Astrocyte (in vitro differentiated cells and primary cell): ENCODE measurements around the gene CA12. TPM values are rescaled to one million over a fixed set of nuclear protein-coding genes. Genes with fewer than 3 reads are reported as not detected.
A peak's percentile ranks its signal among the peaks of the same experiment; 100 is the strongest.

Experiments
- DNase-seq: peaks from one replicate; pipeline ENCODE4 v3.0.0-alpha.2; 2010; ENCODE audit warnings: low read depth
- FAIRE-seq: peaks from 2 replicates; lab custom pipeline; 2011; peaks lifted over from hg19 to GRCh38; lab: Jason Lieb, UNC
- H2AFZ ChIP-seq: 2 replicates; pipeline ENCODE4 v1.6.0; 2012; ENCODE audit warnings: low read depth, low read length, inconsistent platforms
- H3K27ac ChIP-seq: 2 replicates; pipeline ENCODE4 v1.5.1; 2011; ENCODE audit warnings: low read depth, low read length, inconsistent platforms
- H3K27me3 ChIP-seq: 2 replicates; pipeline ENCODE4 v1.6.0; 2011; ENCODE audit warnings: low read length, inconsistent platforms; ENCODE audit not compliant: insufficient read depth
- H3K36me3 ChIP-seq: 2 replicates; pipeline ENCODE4 v1.5.1; 2011; ENCODE audit warnings: low read length, inconsistent platforms; ENCODE audit not compliant: insufficient read depth
- H3K4me1 ChIP-seq: 2 replicates; pipeline ENCODE4 v1.5.1; 2011; ENCODE audit warnings: low read length, inconsistent platforms; ENCODE audit not compliant: insufficient read depth
- H3K4me2 ChIP-seq: 2 replicates; pipeline ENCODE4 v1.6.0; 2012; ENCODE audit warnings: low read length, inconsistent platforms
- H3K4me3 ChIP-seq: 2 replicates; pipeline ENCODE4 v1.5.1; 2011; ENCODE audit warnings: low read depth, mild to moderate bottlenecking, low read length, inconsistent platforms; ENCODE audit not compliant: insufficient read depth
- H3K79me2 ChIP-seq: 2 replicates; pipeline ENCODE4 v1.6.0; 2012; ENCODE audit warnings: mild to moderate bottlenecking, low read length, inconsistent platforms; ENCODE audit not compliant: insufficient read depth
- H3K9ac ChIP-seq: 2 replicates; pipeline ENCODE4 v1.6.0; 2012; ENCODE audit warnings: mild to moderate bottlenecking, low read length, inconsistent platforms
- H3K9me3 ChIP-seq: 2 replicates; pipeline ENCODE4 v1.5.1; 2012; ENCODE audit warnings: low read depth, mild to moderate bottlenecking, low read length, inconsistent platforms; ENCODE audit not compliant: insufficient read depth
- H4K20me1 ChIP-seq: 2 replicates; pipeline ENCODE4 v1.6.0; 2012; ENCODE audit warnings: low read length, inconsistent platforms; ENCODE audit not compliant: insufficient read depth
- H3K27ac Mint-ChIP-seq: one replicate; pipeline ENCODE4 v1.8.0; 2021; ENCODE audit warnings: mild to moderate bottlenecking, mixed read lengths; ENCODE audit not compliant: unreplicated experiment
- H3K27me3 Mint-ChIP-seq: one replicate; pipeline ENCODE4 v1.8.0; 2021; ENCODE audit warnings: low read depth, mixed read lengths; ENCODE audit not compliant: unreplicated experiment
- H3K36me3 Mint-ChIP-seq: one replicate; pipeline ENCODE4 v1.8.0; 2021; ENCODE audit warnings: low read depth, mixed read lengths; ENCODE audit not compliant: unreplicated experiment
- H3K4me1 Mint-ChIP-seq: one replicate; pipeline ENCODE4 v1.8.0; 2021; ENCODE audit warnings: low read depth, mixed read lengths; ENCODE audit not compliant: unreplicated experiment
- H3K4me3 Mint-ChIP-seq: one replicate; pipeline ENCODE4 v1.8.0; 2021; ENCODE audit warnings: mild to moderate bottlenecking, moderate library complexity, mixed read lengths; ENCODE audit not compliant: unreplicated experiment
- H3K9me3 Mint-ChIP-seq: one replicate; pipeline ENCODE4 v1.8.0; 2021; ENCODE audit warnings: mild to moderate bottlenecking, mixed read lengths; ENCODE audit not compliant: unreplicated experiment
- CTCF ChIP-seq: IDR thresholded peaks from 2 replicates; pipeline ENCODE4 v1.5.1; 2011; ENCODE audit warnings: low read depth, mild to moderate bottlenecking, inconsistent platforms, low read length, moderate library complexity; ENCODE audit not compliant: insufficient read depth
- EZH2 ChIP-seq: IDR thresholded peaks from 2 replicates; pipeline ENCODE4 v1.6.1; 2012; ENCODE audit warnings: mild to moderate bottlenecking, low read length, inconsistent platforms; ENCODE audit not compliant: insufficient read depth
- total RNA-seq: library from RNA; stranded (reverse); gene quantifications from 2 replicates; pipeline ENCODE4 v1.2.1, GENCODE V29; 2021

The CA12 gene
- total RNA-seq, 1 donor from 2014 or later: 0.54 TPM

- FAIRE-seq: no peak
- no peaks in the 10 kb centered on the region for H3K27me3 ChIP-seq
- no peak overlapping the region for H3K27ac ChIP-seq
- H3K4me3 ChIP-seq: no peak overlapping the region
- H3K27me3 Mint-ChIP-seq: peaks cover 20% of the 10 kb centered on the region
- H3K36me3 ChIP-seq: peaks cover 3% of the 10 kb centered on the region
- peaks cover 1% of the 10 kb centered on the region for H3K9me3 Mint-ChIP-seq
- peaks cover 5% of the 10 kb centered on the region for H3K4me1 Mint-ChIP-seq
- no peaks in the 10 kb centered on the region for H3K79me2 ChIP-seq
- H3K4me3 Mint-ChIP-seq: no peak overlapping the region
- TF ChIP-seq EZH2: no peak
- no peak for TF ChIP-seq CTCF
- H3K27ac Mint-ChIP-seq: no peak overlapping the region
- no peak overlapping the region for H3K9ac ChIP-seq
- H3K4me1 ChIP-seq: peaks cover 10% of the 10 kb centered on the region
- no peak overlapping the region for H3K4me2 ChIP-seq
- no peaks in the 10 kb centered on the region for H3K36me3 Mint-ChIP-seq
- H2AFZ ChIP-seq: no peak overlapping the region
- H3K9me3 ChIP-seq: no peaks in the 10 kb centered on the region
- no peaks in the 10 kb centered on the region for H4K20me1 ChIP-seq
- DNase-seq: no peak
Measured at GRCh38 chr15:63367390-63367789, 14.3 kb downstream of the CA12 start.

- FAIRE-seq (no peak), DNase-seq (peak; percentile 67)
- Histone ChIP-seq H4K20me1 (no peaks in the 10 kb centered on the region), H3K4me3 (no peak overlapping the region), H3K79me2 (no peaks in the 10 kb centered on the region), H3K27ac (no peak overlapping the region), H3K4me1 (peaks cover under 1% of the 10 kb centered on the region), H3K9me3 (no peaks in the 10 kb centered on the region), H2AFZ (no peak overlapping the region), H3K36me3 (peaks cover 3% of the 10 kb centered on the region), H3K9ac (no peak overlapping the region), H3K27me3 (no peaks in the 10 kb centered on the region), H3K4me2 (no peak overlapping the region)
- Mint-ChIP-seq H3K27me3 (peaks cover 29% of the 10 kb centered on the region), H3K4me3 (no peak overlapping the region), H3K4me1 (no peaks in the 10 kb centered on the region), H3K9me3 (peaks cover 1% of the 10 kb centered on the region), H3K36me3 (no peaks in the 10 kb centered on the region), H3K27ac (no peak overlapping the region)
- TF ChIP-seq CTCF (no peak), EZH2 (no peak)
Measured at GRCh38 chr15:63366451-63366850, 15.2 kb downstream of the CA12 start.

GRCh38 chr15:63365273-63365680 is 16.4 kb downstream of the CA12 start:
- H3K4me3 ChIP-seq: no peak overlapping the region
- peaks cover 3% of the 10 kb centered on the region for H3K9me3 Mint-ChIP-seq
- no peaks in the 10 kb centered on the region for H3K79me2 ChIP-seq
- no peak overlapping the region for H2AFZ ChIP-seq
- H3K36me3 ChIP-seq: peaks cover 5% of the 10 kb centered on the region
- no peak overlapping the region for H3K9ac ChIP-seq
- no peak overlapping the region for H3K4me2 ChIP-seq
- no peaks in the 10 kb centered on the region for H3K9me3 ChIP-seq
- no peaks in the 10 kb centered on the region for H3K4me1 Mint-ChIP-seq
- H3K4me1 ChIP-seq: no peaks in the 10 kb centered on the region
- no peak overlapping the region for H3K27ac Mint-ChIP-seq
- no peak overlapping the region for H3K4me3 Mint-ChIP-seq
- TF ChIP-seq CTCF (no peak), EZH2 (no peak)
- peaks cover 39% of the 10 kb centered on the region for H3K27me3 Mint-ChIP-seq
- no peaks in the 10 kb centered on the region for H3K27me3 ChIP-seq
- no peak for FAIRE-seq
- DNase-seq: no peak
- no peaks in the 10 kb centered on the region for H3K36me3 Mint-ChIP-seq
- H3K27ac ChIP-seq: no peak overlapping the region
- no peaks in the 10 kb centered on the region for H4K20me1 ChIP-seq
